Gastroesophageal sphincter (tissue), 4 donors: ENCODE results near the gene IGFBP6. TPM values are rescaled to one million over a fixed set of nuclear protein-coding genes. Genes with fewer than 3 reads are reported as not detected.
A peak's percentile ranks its signal among the peaks of the same experiment; 100 is the strongest.

Experiments used
- ATAC-seq: fragments of 150-250 bp; one replicate; pipeline ENCODE4 v1.9.1; 2016; ENCODE audit warnings: mild to moderate bottlenecking, moderate library complexity
- H3K27ac ChIP-seq, 4 donors: fragments of 200-600 bp; sonication (generic) in 3 of 4; 1 replicate in 3 of 4; 2 replicates in 1 of 4; pipeline ENCODE4 v1.5.1; 2016 to 2019
- H3K27me3 ChIP-seq: fragments of 200-600 bp; sonication (generic); one replicate; pipeline ENCODE4 v1.5.1; 2019
- H3K36me3 ChIP-seq, 2 donors: fragments of 200-600 bp; sonication (generic); one replicate each; pipeline ENCODE4 v1.5.1; 2019; ENCODE audit warnings: control low read depth in 1 of 2
- H3K4me1 ChIP-seq, 3 donors: fragments of 200-600 bp; sonication (generic); 1 replicate in 2 of 3; 2 replicates in 1 of 3; pipeline ENCODE4 v1.5.1; 2016 to 2019; ENCODE audit warnings: control low read depth in 2 of 3
- H3K4me3 ChIP-seq, 2 donors: fragments of 200-600 bp; sonication (generic); one replicate each; pipeline ENCODE4 v1.5.1; 2019; ENCODE audit warnings: mild to moderate bottlenecking in 1 of 2, moderate library complexity in 1 of 2
- H3K9me3 ChIP-seq, 3 donors: fragments of 200-600 bp; sonication (generic); one replicate each; pipeline ENCODE4 v1.5.1; 2017 to 2019; ENCODE audit warnings: control low read depth in 2 of 3
- EP300 ChIP-seq: sonication (generic); formaldehyde crosslinking; IDR thresholded peaks from one replicate; pipeline ENCODE4 v1.6.1; 2017; ENCODE audit warnings: antibody characterized with exemption, mild to moderate bottlenecking
- POLR2A ChIP-seq, 2 donors: fragments of 450-650 bp; IDR thresholded peaks; one replicate each; pipeline ENCODE4 v1.6.1; 2017; ENCODE audit warnings: antibody characterized with exemption in 2 of 2, mild to moderate bottlenecking in 2 of 2, moderate library complexity in 1 of 2
- POLR2AphosphoS5 ChIP-seq: sonication (generic); formaldehyde crosslinking; IDR thresholded peaks from one replicate; pipeline ENCODE4 v1.6.1; 2017; ENCODE audit warnings: antibody characterized with exemption
- WGBS, 2 donors: methylation state at CpG; one replicate each; pipeline ENCODE4 v1.1.5; 2018; ENCODE audit warnings: low coverage in 1 of 2; 5-methylcytosine and 5-hydroxymethylcytosine counted together
- total RNA-seq, 4 donors: library from RNA; depleted of rRNA; stranded (reverse); fragments of >200 nt; gene quantifications; one replicate each; pipeline ENCODE4 v1.1.0, GENCODE V29; 2016
- TF ChIP-seq, protein P1 (sequence below), 4 experiments: fragments of 200-600 bp in 2 of 4; fragments of 450-650 bp in 2 of 4; sonication (generic) in 1 of 4; IDR thresholded peaks; one replicate each; pipeline ENCODE4 v1.5.1; 2017 to 2019; ENCODE audit warnings: antibody characterized with exemption in 4 of 4, mild to moderate bottlenecking in 2 of 4, moderate library complexity in 2 of 4

The IGFBP6 gene
- total RNA-seq, 4 donors from 2014 or later: 632 to 1,838 (median 914) TPM

GRCh38 chr12:53060721-53061276, 36.7 kb upstream of the IGFBP6 start:
- no peak for ATAC-seq
- TF ChIP-seq POLR2A (IDR thresholded peaks at IDR 0.05) (no peak), POLR2AphosphoS5 (no peak), EP300 (no peak)
- TF ChIP-seq, protein P1, sequence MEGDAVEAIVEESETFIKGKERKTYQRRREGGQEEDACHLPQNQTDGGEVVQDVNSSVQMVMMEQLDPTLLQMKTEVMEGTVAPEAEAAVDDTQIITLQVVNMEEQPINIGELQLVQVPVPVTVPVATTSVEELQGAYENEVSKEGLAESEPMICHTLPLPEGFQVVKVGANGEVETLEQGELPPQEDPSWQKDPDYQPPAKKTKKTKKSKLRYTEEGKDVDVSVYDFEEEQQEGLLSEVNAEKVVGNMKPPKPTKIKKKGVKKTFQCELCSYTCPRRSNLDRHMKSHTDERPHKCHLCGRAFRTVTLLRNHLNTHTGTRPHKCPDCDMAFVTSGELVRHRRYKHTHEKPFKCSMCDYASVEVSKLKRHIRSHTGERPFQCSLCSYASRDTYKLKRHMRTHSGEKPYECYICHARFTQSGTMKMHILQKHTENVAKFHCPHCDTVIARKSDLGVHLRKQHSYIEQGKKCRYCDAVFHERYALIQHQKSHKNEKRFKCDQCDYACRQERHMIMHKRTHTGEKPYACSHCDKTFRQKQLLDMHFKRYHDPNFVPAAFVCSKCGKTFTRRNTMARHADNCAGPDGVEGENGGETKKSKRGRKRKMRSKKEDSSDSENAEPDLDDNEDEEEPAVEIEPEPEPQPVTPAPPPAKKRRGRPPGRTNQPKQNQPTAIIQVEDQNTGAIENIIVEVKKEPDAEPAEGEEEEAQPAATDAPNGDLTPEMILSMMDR (IDR thresholded peaks at IDR 0.05): no peak
- Histone ChIP-seq H3K36me3 (peaks cover 0 to 100% of the 10 kb centered on the region in 2 donors), H3K4me3 (no peak overlapping the region), H3K4me1 (peaks cover 0 to 99% (median 48%) of the 10 kb centered on the region in 3 donors), H3K27me3 (no peaks in the 10 kb centered on the region), H3K9me3 (no peaks in the 10 kb centered on the region), H3K27ac (peak overlapping the region in 3 of 4 donors; percentile 85 to 95 (median 86))
- 65 to 72% methylated on average over 2 to 6 of the region's 18 CpGs for WGBS, 2 donors

GRCh38 chr12:53061404-53062010, 36.0 kb upstream of the IGFBP6 start:
- Histone ChIP-seq H3K4me3 (no peak overlapping the region), H3K27me3 (no peaks in the 10 kb centered on the region), H3K36me3 (peaks cover 0 to 97% of the 10 kb centered on the region in 2 donors), H3K9me3 (no peaks in the 10 kb centered on the region), H3K27ac (peak overlapping the region in 3 of 4 donors; percentile 85 to 95 (median 86)), H3K4me1 (peaks cover 0 to 100% (median 55%) of the 10 kb centered on the region in 3 donors)
- TF ChIP-seq EP300 (no peak), POLR2AphosphoS5 (no peak), POLR2A (IDR thresholded peaks at IDR 0.05) (no peak)
- TF ChIP-seq, protein P1 (IDR thresholded peaks at IDR 0.05): peak in 2 of 4 experiments; percentile 8 to 18
- no peak for ATAC-seq
- 80% methylated on average over 1 of the region's 5 CpGs; no CpG with 5 or more reads in 1 of the 2 donors for WGBS, 2 donors

GRCh38 chr12:53062011-53062961, 35.2 kb upstream of the IGFBP6 start:
- H3K4me1 ChIP-seq: peaks cover 0 to 100% (median 58%) of the 10 kb centered on the region in 3 donors
- WGBS, 2 donors: 75 to 80% methylated on average over 1 to 5 of the region's 20 CpGs
- peaks cover 0 to 97% of the 10 kb centered on the region in 2 donors for H3K36me3 ChIP-seq
- no peak for ATAC-seq
- no peaks in the 10 kb centered on the region for H3K27me3 ChIP-seq
- H3K9me3 ChIP-seq: no peaks in the 10 kb centered on the region
- H3K4me3 ChIP-seq: no peak overlapping the region
- TF ChIP-seq, protein P1 (IDR thresholded peaks at IDR 0.05): no peak
- TF ChIP-seq POLR2AphosphoS5: no peak
- no peak for TF ChIP-seq EP300
- no peak for TF ChIP-seq POLR2A (IDR thresholded peaks at IDR 0.05)
- H3K27ac ChIP-seq: peak overlapping the region in 3 of 4 donors; percentile 85 to 95 (median 86)

DNA sequence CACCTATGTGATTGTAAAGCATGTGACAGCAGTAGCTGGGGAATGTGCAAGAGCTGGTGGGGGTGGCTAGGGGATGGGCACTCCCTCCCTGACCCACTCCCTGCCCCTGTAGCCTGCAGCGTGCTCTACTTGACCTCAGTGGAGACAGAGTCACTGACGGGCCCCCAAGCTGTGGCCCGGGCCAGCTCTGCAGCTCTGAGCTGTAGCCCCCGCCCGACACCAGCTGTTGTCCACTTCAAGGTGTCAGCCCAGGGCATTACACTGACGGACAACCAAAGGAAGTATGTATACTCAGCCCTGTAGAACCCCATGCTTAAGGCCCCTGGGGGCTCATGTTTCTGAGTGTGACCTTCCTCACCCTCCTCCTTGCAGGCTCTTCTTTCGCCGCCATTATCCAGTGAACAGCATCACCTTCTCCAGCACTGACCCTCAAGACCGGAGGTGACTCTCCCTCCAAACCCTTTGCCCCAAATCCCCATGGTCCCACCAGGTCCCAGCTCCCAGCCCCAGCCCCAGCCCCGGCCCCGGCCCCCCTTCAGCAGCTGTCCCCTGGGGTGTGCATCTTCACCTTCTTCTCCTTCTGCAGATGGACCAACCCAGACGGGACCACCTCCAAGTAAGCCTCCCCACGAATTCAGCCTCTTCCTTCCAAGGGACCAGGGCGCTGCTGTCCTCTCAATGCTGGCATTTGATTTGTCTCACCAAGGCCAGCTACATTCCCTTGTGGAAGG, 34.3 kb upstream of the IGFBP6 start:
- no peak overlapping the region for H3K4me3 ChIP-seq
- WGBS, 2 donors: 51 to 64% methylated on average over 5 to 6 of the region's 14 CpGs
- H3K27ac ChIP-seq: peak overlapping the region in 3 of 4 donors; percentile 85 to 95 (median 86)
- H3K9me3 ChIP-seq: no peaks in the 10 kb centered on the region
- H3K4me1 ChIP-seq: peaks cover 0 to 100% (median 60%) of the 10 kb centered on the region in 3 donors
- H3K27me3 ChIP-seq: no peaks in the 10 kb centered on the region
- ATAC-seq: no peak
- TF ChIP-seq POLR2A (IDR thresholded peaks at IDR 0.05) (no peak), POLR2AphosphoS5 (no peak), EP300 (no peak)
- TF ChIP-seq, protein P1 (IDR thresholded peaks at IDR 0.05): no peak
- H3K36me3 ChIP-seq: peaks cover 0 to 97% of the 10 kb centered on the region in 2 donors
